Measurements from ENCODE around the gene FETUB. TPM values are rescaled to one million over a fixed set of nuclear protein-coding genes. Genes with fewer than 3 reads are reported as not detected.
"Not testable (repeated sequence)": the region's sequence is repeated elsewhere in the genome, so short reads cannot be mapped to it uniquely, and the experiment has no call there.

The FETUB gene
- polyA plus RNA-seq, 3 donors, result not detected

GRCh38 chr3:186682812-186683211 lies 42.6 kb downstream of the FETUB start:
- Histone ChIP-seq H3K4me1 (ENCODE audit: control insufficient read depth in 1 of 2, insufficient read depth in 2 of 2, low read length in 2 of 2) (no peaks in the 10 kb centered on the region), H3K4me2 (replicated peaks; ENCODE audit: extremely low read depth, low read length, poor library complexity, severe bottlenecking) (no peak overlapping the region), H3K36me3 (replicated peaks in 1 of 2; ENCODE audit: control insufficient read depth in 1 of 2, insufficient read depth in 2 of 2, low read length in 2 of 2) (no peaks in the 10 kb centered on the region), H3K9me3 (replicated peaks in 1 of 2; ENCODE audit: control insufficient read depth in 1 of 2, insufficient read depth in 1 of 2, low read length in 2 of 2) (peaks cover 6 to 13% of the 10 kb centered on the region in 2 donors), H3K9ac (ENCODE audit: insufficient read depth, low read length, poor library complexity, severe bottlenecking) (no peak overlapping the region), H2AFZ (ENCODE audit: insufficient read depth, low read depth, low read length, poor library complexity, severe bottlenecking) (no peak overlapping the region), H3K4me3 (replicated peaks in 1 of 3; ENCODE audit: low read depth in 2 of 3, low read length in 3 of 3) (no peak overlapping the region), H3K27me3 (ENCODE audit: control insufficient read depth in 2 of 2, insufficient read depth in 2 of 2, low read length in 2 of 2) (no peaks in the 10 kb centered on the region), H3K27ac (ENCODE audit: low read depth in 1 of 2, low read length in 2 of 2) (no peak overlapping the region), H3K79me2 (ENCODE audit: insufficient read depth, low read length) (no peaks in the 10 kb centered on the region), H4K20me1 (ENCODE audit: insufficient read depth, low read length) (no peaks in the 10 kb centered on the region)
- Mint-ChIP-seq H3K4me1 (no peaks in the 10 kb centered on the region), H3K9me3 (peaks cover 0 to 24% (median 12%) of the 10 kb centered on the region in 7 donors), H3K27ac (no peak overlapping the region), H3K36me3 (no peaks in the 10 kb centered on the region), H3K27me3 (ENCODE audit: low read depth in 3 of 3) (peaks cover 8 to 14% (median 13%) of the 10 kb centered on the region in 3 donors), H3K4me3 (no peak overlapping the region)
- WGBS (ENCODE audit: insufficient coverage), result 82% methylated on average over 2 of the region's 3 CpGs
- no peak for TF ChIP-seq CTCF (IDR thresholded peaks at IDR 0.05)
- no peak for DNase-seq
- intact Hi-C loops (cut with micrococcal nuclease), result no loop called here

- no peak overlapping the region for H3K27ac ChIP-seq (ENCODE audit: low read depth in 1 of 2, low read length in 2 of 2)
- intact Hi-C loops (cut with micrococcal nuclease), result no loop called here
- H3K4me2 ChIP-seq (replicated peaks; ENCODE audit: extremely low read depth, low read length, poor library complexity, severe bottlenecking), result no peak overlapping the region
- no peak for DNase-seq
- Mint-ChIP-seq H3K27me3 (ENCODE audit: low read depth in 3 of 3) (peaks cover 8 to 13% (median 10%) of the 10 kb centered on the region in 3 donors), H3K4me3 (no peak overlapping the region), H3K9me3 (peaks cover 0 to 24% (median 14%) of the 10 kb centered on the region in 7 donors), H3K36me3 (no peaks in the 10 kb centered on the region), H3K27ac (no peak overlapping the region), H3K4me1 (no peaks in the 10 kb centered on the region)
- H3K36me3 ChIP-seq (replicated peaks in 1 of 2; ENCODE audit: control insufficient read depth in 1 of 2, insufficient read depth in 2 of 2, low read length in 2 of 2), result no peaks in the 10 kb centered on the region
- H2AFZ ChIP-seq (ENCODE audit: insufficient read depth, low read depth, low read length, poor library complexity, severe bottlenecking), result no peak overlapping the region
- H3K9me3 ChIP-seq (replicated peaks in 1 of 2; ENCODE audit: control insufficient read depth in 1 of 2, insufficient read depth in 1 of 2, low read length in 2 of 2), result peaks cover 6 to 13% of the 10 kb centered on the region in 2 donors
- TF ChIP-seq CTCF (IDR thresholded peaks at IDR 0.05), result no peak
- H3K9ac ChIP-seq (ENCODE audit: insufficient read depth, low read length, poor library complexity, severe bottlenecking), result no peak overlapping the region
- no peaks in the 10 kb centered on the region for H3K4me1 ChIP-seq (ENCODE audit: control insufficient read depth in 1 of 2, insufficient read depth in 2 of 2, low read length in 2 of 2)
- 88% methylated on average over 3 of the region's 3 CpGs for WGBS (ENCODE audit: insufficient coverage)
- no peaks in the 10 kb centered on the region for H3K79me2 ChIP-seq (ENCODE audit: insufficient read depth, low read length)
- H3K4me3 ChIP-seq (replicated peaks in 1 of 3; ENCODE audit: low read depth in 2 of 3, low read length in 3 of 3), result no peak overlapping the region
- no peaks in the 10 kb centered on the region for H3K27me3 ChIP-seq (ENCODE audit: control insufficient read depth in 2 of 2, insufficient read depth in 2 of 2, low read length in 2 of 2)
- H4K20me1 ChIP-seq (ENCODE audit: insufficient read depth, low read length), result no peaks in the 10 kb centered on the region
These were observed 43.8 kb downstream of the FETUB start for GRCh38 chr3:186683979-186684378.

GRCh38 chr3:186686475-186686874 lies 46.3 kb downstream of the FETUB start:
- H3K36me3 ChIP-seq (replicated peaks in 1 of 2; ENCODE audit: control insufficient read depth in 1 of 2, insufficient read depth in 2 of 2, low read length in 2 of 2); H3K27me3 ChIP-seq (ENCODE audit: control insufficient read depth in 2 of 2, insufficient read depth in 2 of 2, low read length in 2 of 2); H3K27ac Mint-ChIP-seq; H3K27ac ChIP-seq (ENCODE audit: low read depth in 1 of 2, low read length in 2 of 2); DNase-seq; H4K20me1 ChIP-seq (ENCODE audit: insufficient read depth, low read length); H3K4me1 Mint-ChIP-seq; H3K4me1 ChIP-seq (ENCODE audit: control insufficient read depth in 1 of 2, insufficient read depth in 2 of 2, low read length in 2 of 2); H3K36me3 Mint-ChIP-seq; H3K9ac ChIP-seq (ENCODE audit: insufficient read depth, low read length, poor library complexity, severe bottlenecking); H3K4me3 Mint-ChIP-seq; intact Hi-C loops (cut with micrococcal nuclease); H3K4me2 ChIP-seq (replicated peaks; ENCODE audit: extremely low read depth, low read length, poor library complexity, severe bottlenecking); H3K4me3 ChIP-seq (replicated peaks in 1 of 3; ENCODE audit: low read depth in 2 of 3, low read length in 3 of 3); H3K79me2 ChIP-seq (ENCODE audit: insufficient read depth, low read length); H2AFZ ChIP-seq (ENCODE audit: insufficient read depth, low read depth, low read length, poor library complexity, severe bottlenecking): not testable (repeated sequence)
- peaks cover 7 to 12% (median 12%) of the 10 kb centered on the region in 3 donors for H3K27me3 Mint-ChIP-seq (ENCODE audit: low read depth in 3 of 3)
- H3K9me3 Mint-ChIP-seq, result peaks cover 0 to 24% (median 14%) of the 10 kb centered on the region in 7 donors
- H3K9me3 ChIP-seq (replicated peaks in 1 of 2; ENCODE audit: control insufficient read depth in 1 of 2, insufficient read depth in 1 of 2, low read length in 2 of 2), result peaks cover 6 to 13% of the 10 kb centered on the region in 2 donors
- no CpG with 5 or more reads among the region's 2 CpGs for WGBS (ENCODE audit: insufficient coverage)

All from CD14-positive monocyte (primary cell).